ENCODE results near the gene PFKM.

DNA sequence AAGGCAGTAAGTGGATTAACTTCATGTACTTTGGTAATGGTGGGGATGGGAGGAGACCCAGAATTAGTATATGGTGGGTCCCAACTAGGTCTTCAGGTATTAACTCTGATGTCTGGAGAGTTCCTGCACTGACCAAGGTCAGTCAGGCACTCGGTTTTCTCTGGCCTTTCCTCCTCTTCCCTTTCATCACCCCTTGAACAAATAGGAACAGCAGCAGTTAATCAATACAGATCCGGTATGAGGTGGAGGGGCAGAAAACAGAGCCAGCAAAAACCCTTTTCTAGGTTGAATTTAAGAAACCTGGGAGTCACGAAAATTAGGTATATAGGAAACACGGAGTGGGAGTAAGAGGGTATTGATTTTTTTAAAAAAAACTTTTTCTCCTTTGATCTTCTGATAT lies 4.0 kb downstream of the PFKM start:
- TF ChIP-seq, protein P1, sequence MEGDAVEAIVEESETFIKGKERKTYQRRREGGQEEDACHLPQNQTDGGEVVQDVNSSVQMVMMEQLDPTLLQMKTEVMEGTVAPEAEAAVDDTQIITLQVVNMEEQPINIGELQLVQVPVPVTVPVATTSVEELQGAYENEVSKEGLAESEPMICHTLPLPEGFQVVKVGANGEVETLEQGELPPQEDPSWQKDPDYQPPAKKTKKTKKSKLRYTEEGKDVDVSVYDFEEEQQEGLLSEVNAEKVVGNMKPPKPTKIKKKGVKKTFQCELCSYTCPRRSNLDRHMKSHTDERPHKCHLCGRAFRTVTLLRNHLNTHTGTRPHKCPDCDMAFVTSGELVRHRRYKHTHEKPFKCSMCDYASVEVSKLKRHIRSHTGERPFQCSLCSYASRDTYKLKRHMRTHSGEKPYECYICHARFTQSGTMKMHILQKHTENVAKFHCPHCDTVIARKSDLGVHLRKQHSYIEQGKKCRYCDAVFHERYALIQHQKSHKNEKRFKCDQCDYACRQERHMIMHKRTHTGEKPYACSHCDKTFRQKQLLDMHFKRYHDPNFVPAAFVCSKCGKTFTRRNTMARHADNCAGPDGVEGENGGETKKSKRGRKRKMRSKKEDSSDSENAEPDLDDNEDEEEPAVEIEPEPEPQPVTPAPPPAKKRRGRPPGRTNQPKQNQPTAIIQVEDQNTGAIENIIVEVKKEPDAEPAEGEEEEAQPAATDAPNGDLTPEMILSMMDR (IDR thresholded peaks at IDR 0.05; ENCODE audit: insufficient read depth, low read depth, low read length) = no peak
- no peak for TF ChIP-seq EZH2 (IDR thresholded peaks at IDR 0.05; ENCODE audit: insufficient read depth, low read length)

Data from astrocyte (in vitro differentiated cells and primary cell).